Measurements from ENCODE around the gene OAT.

DNA sequence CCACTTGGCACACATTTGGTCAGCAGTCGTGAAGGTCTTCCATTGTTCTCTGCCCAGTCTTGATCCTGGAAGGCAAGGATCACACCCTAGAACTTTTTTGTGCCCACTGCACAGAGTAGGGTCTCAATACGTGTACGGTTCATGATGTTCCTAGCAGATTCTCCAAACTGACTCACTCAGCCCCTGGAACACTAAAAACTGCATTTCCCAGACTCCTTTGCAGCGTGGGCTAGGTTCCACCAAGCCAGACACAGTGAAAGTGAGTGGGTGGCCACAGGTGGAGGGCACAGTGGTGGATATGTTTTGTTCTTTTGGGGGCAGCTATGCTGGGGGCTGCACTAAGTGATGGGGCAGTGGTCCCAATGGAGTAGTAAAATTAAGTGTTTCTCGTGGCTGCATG, 41.4 kb upstream of the OAT start:
- TF ChIP-seq EZH2 (IDR thresholded peaks at IDR 0.05; ENCODE audit: insufficient read depth, poor library complexity, severe bottlenecking) = no peak
- TF ChIP-seq EZH2phosphoT487 (IDR thresholded peaks at IDR 0.05; ENCODE audit: insufficient read depth, low read depth) = no peak

All from GM23248 (cell line).